ENCODE measurements around the gene ANKDD1B. TPM values are rescaled to one million over a fixed set of nuclear protein-coding genes. Genes with fewer than 3 reads are reported as not detected.

The ANKDD1B gene
- total and polyA plus RNA-seq, 2 of the 13 experiments (the other 11 are each of a cell fraction or from before 2014, with no cell fraction given), result 0.12 to 0.27 TPM

DNA sequence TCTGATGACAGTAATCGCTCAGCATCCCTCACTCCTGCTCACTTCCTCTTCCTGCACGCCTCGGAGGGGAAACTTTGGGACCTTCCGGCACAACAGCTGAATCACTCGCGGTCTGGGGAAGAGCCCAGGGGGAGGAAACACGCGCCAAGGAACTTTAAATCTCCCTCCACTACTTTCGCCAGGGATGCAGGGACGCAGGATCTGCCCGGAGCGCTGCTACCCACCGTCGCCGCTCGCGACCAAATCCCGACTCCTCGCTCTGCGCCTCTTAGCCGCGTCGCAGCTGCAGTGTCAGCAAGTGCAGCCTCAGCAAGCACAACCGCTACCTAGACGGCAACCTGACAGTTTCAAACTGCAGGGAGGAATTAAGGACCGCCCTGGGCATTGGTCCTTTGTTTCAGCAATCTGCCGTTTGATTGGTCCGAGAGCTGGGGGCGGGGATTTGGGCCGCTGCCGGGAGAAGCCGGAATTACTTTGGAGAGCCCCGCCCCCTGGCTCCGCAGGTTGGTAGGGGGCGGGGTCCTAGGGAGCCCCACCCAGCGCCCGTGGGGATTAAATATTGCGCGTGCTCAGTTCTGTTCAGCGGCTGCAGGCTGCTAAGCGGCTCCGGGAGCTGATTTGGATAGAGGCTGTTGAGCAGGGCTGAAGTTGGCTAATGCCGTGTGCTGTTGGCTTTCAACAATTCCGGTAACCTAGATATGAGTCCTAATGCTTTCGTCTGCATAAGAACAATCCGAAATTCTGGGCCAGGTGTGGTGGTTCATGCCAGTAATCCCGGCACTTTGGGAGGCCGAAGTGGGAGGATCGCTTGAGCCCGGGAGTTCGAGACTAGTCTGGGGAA is 106.0 kb downstream of the ANKDD1B start, which contains the start of gene POC5 (continued):
- TF ChIP-seq, protein P1, sequence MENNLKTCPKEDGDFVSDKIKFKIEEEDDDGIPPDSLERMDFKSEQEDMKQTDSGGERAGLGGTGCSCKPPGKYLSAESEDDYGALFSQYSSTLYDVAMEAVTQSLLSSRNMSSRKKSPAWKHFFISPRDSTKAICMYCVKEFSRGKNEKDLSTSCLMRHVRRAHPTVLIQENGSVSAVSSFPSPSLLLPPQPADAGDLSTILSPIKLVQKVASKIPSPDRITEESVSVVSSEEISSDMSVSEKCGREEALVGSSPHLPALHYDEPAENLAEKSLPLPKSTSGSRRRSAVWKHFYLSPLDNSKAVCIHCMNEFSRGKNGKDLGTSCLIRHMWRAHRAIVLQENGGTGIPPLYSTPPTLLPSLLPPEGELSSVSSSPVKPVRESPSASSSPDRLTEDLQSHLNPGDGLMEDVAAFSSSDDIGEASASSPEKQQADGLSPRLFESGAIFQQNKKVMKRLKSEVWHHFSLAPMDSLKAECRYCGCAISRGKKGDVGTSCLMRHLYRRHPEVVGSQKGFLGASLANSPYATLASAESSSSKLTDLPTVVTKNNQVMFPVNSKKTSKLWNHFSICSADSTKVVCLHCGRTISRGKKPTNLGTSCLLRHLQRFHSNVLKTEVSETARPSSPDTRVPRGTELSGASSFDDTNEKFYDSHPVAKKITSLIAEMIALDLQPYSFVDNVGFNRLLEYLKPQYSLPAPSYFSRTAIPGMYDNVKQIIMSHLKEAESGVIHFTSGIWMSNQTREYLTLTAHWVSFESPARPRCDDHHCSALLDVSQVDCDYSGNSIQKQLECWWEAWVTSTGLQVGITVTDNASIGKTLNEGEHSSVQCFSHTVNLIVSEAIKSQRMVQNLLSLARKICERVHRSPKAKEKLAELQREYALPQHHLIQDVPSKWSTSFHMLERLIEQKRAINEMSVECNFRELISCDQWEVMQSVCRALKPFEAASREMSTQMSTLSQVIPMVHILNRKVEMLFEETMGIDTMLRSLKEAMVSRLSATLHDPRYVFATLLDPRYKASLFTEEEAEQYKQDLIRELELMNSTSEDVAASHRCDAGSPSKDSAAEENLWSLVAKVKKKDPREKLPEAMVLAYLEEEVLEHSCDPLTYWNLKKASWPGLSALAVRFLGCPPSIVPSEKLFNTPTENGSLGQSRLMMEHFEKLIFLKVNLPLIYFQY (CRISPR knock-in tag; IDR thresholded peaks at IDR 0.05; ENCODE audit: borderline replicate concordance), result no peak; the same call in 1 of the 2 replicates
- peak; percentile 70; the same call in 1 of the 2 replicates for TF ChIP-seq ZNF510 (CRISPR knock-in tag; IDR thresholded peaks at IDR 0.05; ENCODE audit: low read depth)
- TF ChIP-seq NKX3-1 (CRISPR knock-in tag; IDR thresholded peaks at IDR 0.05), result 0 out of 2 replicates have a peak, but pooled peaks have one; percentile 38
- no peak for TF ChIP-seq NONO (IDR thresholded peaks at IDR 0.05)
- TF ChIP-seq NONO (CRISPR knock-in tag; conservative IDR thresholded peaks at IDR 0.05), result peak; percentile 72
- TF ChIP-seq ZFAT (CRISPR knock-in tag; conservative IDR thresholded peaks at IDR 0.05), result no peak
- TF ChIP-seq, protein P2, sequence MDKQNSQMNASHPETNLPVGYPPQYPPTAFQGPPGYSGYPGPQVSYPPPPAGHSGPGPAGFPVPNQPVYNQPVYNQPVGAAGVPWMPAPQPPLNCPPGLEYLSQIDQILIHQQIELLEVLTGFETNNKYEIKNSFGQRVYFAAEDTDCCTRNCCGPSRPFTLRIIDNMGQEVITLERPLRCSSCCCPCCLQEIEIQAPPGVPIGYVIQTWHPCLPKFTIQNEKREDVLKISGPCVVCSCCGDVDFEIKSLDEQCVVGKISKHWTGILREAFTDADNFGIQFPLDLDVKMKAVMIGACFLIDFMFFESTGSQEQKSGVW (CRISPR knock-in tag; IDR thresholded peaks at IDR 0.05; ENCODE audit: borderline replicate concordance), result no peak
- peak; percentile 62; the same call in 1 of the 2 replicates for TF ChIP-seq ARHGAP35 (CRISPR knock-in tag; IDR thresholded peaks at IDR 0.05; ENCODE audit: borderline replicate concordance)
- TF ChIP-seq MIXL1 (CRISPR knock-in tag; IDR thresholded peaks at IDR 0.05), result peak; percentile 83
- no peak for TF ChIP-seq ZC3H13 (CRISPR knock-in tag; IDR thresholded peaks at IDR 0.05)
- TF ChIP-seq ZNF660 (CRISPR knock-in tag; IDR thresholded peaks at IDR 0.05; ENCODE audit: borderline replicate concordance, low read depth), result no peak
- peak; percentile 98 for TF ChIP-seq NFYC (CRISPR knock-in tag; IDR thresholded peaks at IDR 0.05)
- no peak for TF ChIP-seq PHF21A (CRISPR knock-in tag; IDR thresholded peaks at IDR 0.05)
- no peak for TF ChIP-seq ZNF720 (CRISPR knock-in tag; IDR thresholded peaks at IDR 0.05)
- TF ChIP-seq ZNF501 (CRISPR knock-in tag; IDR thresholded peaks at IDR 0.05), result 0 out of 2 replicates have a peak, but pooled peaks have one; percentile 37
- 0 out of 2 replicates have a peak, but pooled peaks have one; percentile 21 for TF ChIP-seq ZBTB7B (CRISPR knock-in tag; IDR thresholded peaks at IDR 0.05)
- TF ChIP-seq PHF20 (CRISPR knock-in tag; IDR thresholded peaks at IDR 0.05), result peak; percentile 82
- TF ChIP-seq ZNF792 (CRISPR knock-in tag; IDR thresholded peaks at IDR 0.05), result peak; percentile 53; the same call in 1 of the 2 replicates
- TF ChIP-seq SRY (CRISPR knock-in tag; IDR thresholded peaks at IDR 0.05), result no peak; the same call in 1 of the 2 replicates
- no peak for TF ChIP-seq HOXA9 (CRISPR knock-in tag; IDR thresholded peaks at IDR 0.05; ENCODE audit: borderline replicate concordance)
- TF ChIP-seq MEIS1 (CRISPR knock-in tag; IDR thresholded peaks at IDR 0.05; ENCODE audit: borderline replicate concordance), result peak; percentile 89
- TF ChIP-seq, protein P3, sequence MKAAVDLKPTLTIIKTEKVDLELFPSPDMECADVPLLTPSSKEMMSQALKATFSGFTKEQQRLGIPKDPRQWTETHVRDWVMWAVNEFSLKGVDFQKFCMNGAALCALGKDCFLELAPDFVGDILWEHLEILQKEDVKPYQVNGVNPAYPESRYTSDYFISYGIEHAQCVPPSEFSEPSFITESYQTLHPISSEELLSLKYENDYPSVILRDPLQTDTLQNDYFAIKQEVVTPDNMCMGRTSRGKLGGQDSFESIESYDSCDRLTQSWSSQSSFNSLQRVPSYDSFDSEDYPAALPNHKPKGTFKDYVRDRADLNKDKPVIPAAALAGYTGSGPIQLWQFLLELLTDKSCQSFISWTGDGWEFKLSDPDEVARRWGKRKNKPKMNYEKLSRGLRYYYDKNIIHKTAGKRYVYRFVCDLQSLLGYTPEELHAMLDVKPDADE (CRISPR knock-in tag; IDR thresholded peaks at IDR 0.05), result 0 out of 2 replicates have a peak, but pooled peaks have one; percentile 12
- TF ChIP-seq, protein P4, sequence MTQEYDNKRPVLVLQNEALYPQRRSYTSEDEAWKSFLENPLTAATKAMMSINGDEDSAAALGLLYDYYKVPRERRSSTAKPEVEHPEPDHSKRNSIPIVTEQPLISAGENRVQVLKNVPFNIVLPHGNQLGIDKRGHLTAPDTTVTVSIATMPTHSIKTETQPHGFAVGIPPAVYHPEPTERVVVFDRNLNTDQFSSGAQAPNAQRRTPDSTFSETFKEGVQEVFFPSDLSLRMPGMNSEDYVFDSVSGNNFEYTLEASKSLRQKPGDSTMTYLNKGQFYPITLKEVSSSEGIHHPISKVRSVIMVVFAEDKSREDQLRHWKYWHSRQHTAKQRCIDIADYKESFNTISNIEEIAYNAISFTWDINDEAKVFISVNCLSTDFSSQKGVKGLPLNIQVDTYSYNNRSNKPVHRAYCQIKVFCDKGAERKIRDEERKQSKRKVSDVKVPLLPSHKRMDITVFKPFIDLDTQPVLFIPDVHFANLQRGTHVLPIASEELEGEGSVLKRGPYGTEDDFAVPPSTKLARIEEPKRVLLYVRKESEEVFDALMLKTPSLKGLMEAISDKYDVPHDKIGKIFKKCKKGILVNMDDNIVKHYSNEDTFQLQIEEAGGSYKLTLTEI (CRISPR knock-in tag; conservative IDR thresholded peaks at IDR 0.05), result no peak
